H54 (cell line): Measurements from ENCODE around the gene CNPY2.
"Not testable (repeated sequence)": the region's sequence is repeated elsewhere in the genome, so short reads cannot be mapped to it uniquely, and the experiment has no call there.

Source experiments
- DNase-seq: peaks from one replicate; pipeline ENCODE4 v3.0.0; 2011; ENCODE audit warnings: low spot score, mixed read lengths; ENCODE audit not compliant: insufficient read length
- FAIRE-seq: peaks from 3 replicates; lab custom pipeline; 2011; peaks lifted over from hg19 to GRCh38; lab: Jason Lieb, UNC
- POLR2A ChIP-seq: IDR thresholded peaks from 2 replicates; pipeline ENCODE4 v1.6.1; 2011; ENCODE audit warnings: low read depth, mild to moderate bottlenecking, low read length

The CNPY2 gene

DNA sequence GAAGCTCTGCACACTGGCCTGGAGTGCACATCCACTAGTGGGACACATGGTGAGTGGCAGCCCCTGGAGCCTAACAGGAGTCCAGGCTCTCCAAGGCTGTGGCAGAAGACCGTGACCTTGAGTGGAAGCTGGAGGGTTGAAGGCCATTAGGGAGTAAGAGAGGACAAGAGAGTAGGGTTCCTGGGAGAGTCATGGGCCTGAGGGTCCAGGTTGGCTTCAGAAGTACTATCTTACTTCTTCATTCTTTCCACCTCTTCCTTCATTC lies 23.3 kb upstream of the CNPY2 start:
- TF ChIP-seq POLR2A: no peak
- no peak for DNase-seq
- FAIRE-seq: no peak

DNA sequence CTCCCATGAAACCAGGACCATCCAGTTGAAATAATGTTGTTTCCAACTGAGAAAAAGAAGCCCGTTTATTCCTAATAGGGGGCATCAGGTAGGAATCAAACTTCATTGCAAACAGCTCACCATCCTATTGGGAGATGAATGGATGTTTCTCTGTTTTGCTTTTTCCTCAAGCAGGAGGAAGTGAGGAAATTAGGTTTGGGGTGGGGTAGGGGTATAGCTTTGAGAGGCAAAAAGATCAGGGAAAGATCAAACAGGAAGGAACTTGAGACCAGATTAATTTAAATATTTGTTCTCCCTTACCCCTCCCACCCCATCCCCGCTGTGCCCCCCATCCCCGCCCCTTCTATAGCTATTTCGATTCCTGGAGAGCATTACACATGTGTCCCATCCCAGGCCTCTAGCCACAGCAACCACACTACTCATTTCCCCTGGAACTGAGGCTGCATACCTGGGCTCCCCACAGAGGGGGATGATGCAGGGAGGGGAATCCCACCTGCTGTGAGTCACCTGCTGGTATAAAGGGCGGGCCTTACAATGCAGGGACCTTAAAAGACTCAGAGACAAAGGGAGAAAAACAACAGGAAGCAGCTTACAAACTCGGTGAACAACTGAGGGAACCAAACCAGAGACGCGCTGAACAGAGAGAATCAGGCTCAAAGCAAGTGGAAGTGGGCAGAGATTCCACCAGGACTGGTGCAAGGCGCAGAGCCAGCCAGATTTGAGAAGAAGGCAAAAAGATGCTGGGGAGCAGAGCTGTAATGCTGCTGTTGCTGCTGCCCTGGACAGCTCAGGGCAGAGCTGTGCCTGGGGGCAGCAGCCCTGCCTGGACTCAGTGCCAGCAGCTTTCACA lies 22.7 kb upstream of the CNPY2 start, which contains the start of gene IL23A:
Gene IL23A (plus strand): TSS at position 577 of the 850 bp plus-strand sequence. CDS start 161 bp downstream, at position 738.
- DNase-seq (no peak), FAIRE-seq (no peak)
- TF ChIP-seq POLR2A: no peak

DNA sequence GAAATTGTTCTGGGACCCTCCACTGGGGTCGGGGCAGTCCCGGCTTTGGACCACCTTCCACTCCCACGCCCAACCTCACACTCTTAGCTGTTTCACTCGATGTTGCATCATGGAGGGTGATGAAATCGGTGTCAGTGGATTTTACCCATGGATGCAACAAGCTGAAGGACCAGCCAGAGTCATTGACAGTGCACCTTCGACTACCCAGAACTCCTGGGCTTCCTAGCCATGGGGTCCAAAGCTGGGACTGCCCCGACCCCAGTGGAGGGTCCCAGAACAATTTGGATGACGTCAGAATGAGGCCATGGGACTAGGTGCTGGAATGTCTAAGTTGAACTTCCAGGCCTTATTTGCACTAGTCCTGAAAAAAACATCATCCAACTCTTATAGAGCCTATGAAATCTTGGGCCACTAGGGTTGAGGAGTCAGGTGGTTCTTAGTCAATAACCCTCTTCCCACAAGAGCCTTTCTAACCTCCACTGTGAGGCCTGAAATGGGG lies 22.0 kb upstream of the CNPY2 start:
- no peak for FAIRE-seq
- no peak for DNase-seq
- no peak for TF ChIP-seq POLR2A

DNA sequence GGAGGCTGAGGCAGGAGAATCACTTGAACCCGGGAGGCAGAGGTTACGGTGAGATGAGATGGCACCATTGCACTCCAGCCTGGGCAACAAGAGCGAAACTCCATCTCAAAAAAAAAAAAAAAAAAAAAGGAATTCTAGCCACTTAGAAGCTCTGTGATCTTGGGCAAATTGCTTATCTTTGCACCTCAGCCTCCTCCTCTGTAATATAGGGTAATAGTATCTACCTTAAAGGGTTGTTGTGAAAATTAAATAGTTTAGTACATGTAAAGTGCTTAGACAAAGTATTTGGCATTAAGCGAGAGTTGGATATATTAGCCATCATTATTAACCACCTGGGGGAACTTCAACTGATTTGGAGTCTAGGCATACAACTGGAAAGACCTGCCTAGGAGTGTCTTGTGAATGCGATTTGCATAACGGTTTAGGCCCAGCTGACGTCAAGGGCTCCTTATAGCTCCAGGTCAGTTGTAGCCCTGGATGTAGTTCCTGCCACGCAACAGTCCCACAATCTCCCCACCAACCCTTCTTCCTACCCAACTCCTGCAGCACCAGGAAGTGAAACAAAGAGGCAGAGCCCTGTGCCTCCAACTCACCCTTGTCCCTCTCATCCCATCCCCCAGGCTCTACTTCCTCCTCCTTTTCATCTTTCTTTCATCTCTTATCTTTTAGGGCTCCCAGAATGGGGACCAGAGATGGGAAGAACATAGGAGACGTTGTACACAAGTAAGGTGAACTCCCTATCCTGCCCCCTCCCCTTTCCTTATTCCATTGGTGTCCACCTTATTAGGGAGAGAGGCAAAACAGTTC lies 20.8 kb upstream of the CNPY2 start:
- DNase-seq: no peak
- no peak for TF ChIP-seq POLR2A
- no peak for FAIRE-seq

DNA sequence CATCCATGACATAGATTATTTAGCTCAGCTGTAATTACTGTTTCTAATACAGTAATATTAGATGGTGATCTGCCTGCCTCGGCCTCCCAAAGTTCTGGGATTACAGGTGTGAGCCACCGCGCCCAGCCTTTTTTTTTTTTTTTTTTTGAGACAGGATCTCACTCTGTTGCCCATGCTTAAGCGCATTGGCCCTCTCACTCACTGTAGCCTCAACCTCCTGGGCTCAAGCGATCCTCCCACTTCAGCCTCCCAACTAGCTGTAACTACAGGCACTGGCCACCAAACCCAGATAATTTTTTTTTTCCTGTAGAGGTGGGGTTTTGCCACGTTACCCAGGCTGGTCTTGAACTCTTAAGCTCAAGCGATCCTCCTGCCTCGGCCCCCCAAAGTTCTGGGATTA lies 19.7 kb upstream of the CNPY2 start:
- not testable (repeated sequence) for FAIRE-seq, DNase-seq

DNA sequence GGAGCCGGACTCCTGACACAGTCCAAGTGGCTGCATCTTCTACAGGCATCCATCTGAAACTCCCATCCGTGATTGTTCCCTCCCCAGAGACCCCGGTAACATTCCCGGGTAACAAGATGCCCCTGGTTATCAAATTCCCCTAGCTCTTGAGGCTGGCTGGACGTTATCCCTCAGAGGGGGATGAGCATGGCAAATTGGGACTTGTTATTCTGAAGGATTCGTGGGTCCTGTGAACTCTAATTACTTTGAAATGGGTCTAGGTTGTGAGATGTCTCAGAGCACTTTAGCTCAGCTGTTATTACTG lies 18.7 kb upstream of the CNPY2 start:
- DNase-seq: no peak
- no peak for FAIRE-seq
- no peak for TF ChIP-seq POLR2A

DNA sequence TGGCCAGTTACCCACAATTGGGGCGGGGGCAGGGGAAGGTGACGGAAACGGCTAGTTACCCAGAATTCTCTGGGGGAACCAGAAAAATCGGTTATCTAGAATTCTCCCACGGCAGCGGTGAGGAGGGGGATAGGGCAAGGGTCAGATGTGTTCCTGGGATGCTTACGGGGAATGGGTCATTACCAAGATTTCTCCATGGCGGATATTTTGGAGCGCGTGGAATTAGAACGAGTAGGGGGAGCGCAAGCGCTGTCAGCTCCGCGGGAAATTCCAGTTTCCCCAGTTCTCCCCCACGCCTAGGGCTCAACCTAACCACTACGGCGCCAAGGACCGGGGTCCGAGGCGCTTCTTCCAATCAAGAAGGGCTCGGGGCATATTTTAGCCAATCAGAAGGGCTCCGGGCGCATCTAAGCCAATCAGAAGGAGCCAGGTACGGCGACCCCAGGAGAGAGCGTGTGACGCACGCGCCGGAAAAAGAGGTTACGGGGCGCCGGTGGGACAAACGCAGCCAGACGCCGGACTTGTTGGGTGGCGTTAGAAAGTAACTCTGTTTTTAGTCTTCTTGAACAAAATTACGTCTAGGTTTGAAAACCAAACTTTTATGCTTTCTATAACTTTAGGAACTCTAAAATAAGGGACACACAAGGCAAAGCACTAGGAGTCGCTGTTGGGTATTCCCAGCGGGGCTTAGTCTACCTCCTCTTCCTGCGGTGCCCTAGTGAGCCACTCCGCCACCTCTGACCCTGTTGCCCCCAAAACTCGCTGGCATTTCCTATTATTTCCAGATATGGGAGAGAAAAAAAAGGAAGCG lies 18.1 kb upstream of the CNPY2 start, which contains the start of gene PAN2:
Gene PAN2 (minus strand): TSS at position 322 of the 811 bp plus-strand sequence. CDS start 906 bp downstream, outside the sequence.
- FAIRE-seq: peak; percentile 53
- peak; percentile 50 for TF ChIP-seq POLR2A
- peak; percentile 98 for DNase-seq

DNA sequence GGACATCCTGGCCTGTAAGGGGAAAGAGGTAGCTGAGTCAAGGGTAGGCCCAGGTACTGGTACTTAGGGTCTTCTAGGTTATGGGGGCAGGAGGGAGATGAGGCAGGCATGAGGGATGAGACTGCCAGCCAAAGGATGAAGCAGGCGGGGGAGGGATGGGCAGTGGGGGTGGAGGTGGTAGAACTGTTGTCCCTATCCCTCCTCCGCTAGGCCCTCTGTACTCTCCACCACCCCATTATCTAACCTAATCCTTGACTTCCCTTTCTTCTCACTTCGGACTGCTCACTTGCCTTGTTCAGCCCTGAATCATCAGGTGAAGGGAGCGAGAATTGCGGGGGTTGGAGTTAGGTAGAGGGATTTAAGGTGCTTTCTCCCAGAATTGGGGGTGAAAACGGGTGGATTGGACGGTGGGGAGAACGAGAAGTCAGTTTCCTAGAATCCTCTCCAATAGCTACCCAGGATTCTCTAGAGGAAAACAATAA lies 17.4 kb upstream of the CNPY2 start:
- no peak for TF ChIP-seq POLR2A
- FAIRE-seq (no peak), DNase-seq (no peak)

DNA sequence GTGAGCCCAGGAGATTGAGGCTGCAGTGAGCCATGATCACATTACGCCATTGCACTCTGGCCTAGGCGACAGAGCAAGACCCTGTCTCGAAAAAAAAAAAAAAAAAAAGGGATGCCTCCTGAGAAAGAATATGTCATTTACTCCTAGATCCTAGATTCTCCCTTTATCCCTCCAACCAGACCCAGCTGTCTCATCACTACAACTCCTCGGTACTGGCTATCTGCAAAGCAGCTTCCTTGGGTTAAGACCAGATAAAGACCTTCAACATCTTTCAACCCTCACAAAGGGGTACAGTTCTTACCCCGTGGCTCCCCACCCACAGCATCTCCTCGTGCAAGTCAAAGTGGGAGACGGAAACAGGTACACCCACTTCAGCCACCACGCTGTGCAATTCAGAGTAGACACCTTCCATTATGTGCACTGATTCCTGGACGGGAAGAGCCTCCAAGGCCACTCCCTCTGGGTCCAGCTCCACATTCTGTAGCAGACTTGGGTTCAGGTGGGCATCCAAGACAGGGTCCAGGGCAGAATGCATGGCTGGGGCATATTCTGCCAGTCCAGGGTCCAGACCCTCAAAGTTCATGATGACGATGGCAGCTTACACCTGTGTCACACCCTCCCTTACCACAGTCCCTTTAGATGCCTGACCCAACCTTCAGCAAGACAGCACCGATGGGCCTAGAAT lies 16.9 kb upstream of the CNPY2 start:
- FAIRE-seq (no peak), DNase-seq (no peak)
- TF ChIP-seq POLR2A: no peak

DNA sequence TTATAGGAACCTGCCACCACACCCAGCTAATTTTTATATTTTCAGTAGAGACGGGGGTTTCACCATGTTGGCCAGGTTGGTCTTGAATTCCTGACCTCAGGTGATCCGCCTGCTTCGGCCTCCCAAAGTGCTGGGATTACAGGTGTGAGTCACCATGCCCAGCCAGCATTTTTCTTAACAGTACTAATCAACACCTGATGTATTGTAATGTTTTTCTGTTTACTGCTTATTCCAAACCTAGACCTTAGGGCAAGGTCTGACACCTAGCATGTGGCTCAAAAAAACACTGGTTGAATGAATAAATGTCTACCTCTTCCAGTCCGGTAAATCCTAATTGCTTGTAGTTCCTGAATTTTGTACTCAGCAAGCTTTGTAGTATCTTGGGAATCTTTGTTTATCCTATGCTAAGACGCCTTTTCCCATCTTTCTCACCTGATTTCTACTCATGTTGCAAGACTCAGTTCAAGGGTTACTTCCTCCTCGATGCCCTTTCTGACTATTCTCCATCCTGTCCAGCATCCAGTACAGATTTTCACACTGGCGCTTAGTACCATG lies 15.2 kb upstream of the CNPY2 start:
- no peak for TF ChIP-seq POLR2A
- FAIRE-seq (no peak), DNase-seq (no peak)

DNA sequence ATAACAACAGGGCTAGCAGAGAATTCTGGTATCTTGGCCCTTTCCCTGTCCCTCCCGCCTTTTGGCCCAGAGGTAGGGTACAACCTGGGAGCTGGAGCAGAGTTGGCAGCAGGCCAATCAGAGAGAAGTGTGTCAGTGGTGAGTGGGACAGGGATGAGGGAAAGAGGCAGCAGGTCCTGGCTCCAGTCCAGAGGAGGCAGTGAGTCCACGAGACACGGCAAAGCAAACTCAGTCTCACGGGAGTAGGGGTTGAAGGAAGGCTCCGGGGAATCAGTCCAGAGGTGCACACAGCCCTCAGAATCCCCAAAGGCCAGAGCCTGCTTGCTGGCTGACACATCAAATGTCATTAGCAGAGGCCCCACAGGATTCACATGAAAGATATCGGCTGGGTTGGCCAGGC lies 10.7 kb upstream of the CNPY2 start:
- DNase-seq: no peak

DNA sequence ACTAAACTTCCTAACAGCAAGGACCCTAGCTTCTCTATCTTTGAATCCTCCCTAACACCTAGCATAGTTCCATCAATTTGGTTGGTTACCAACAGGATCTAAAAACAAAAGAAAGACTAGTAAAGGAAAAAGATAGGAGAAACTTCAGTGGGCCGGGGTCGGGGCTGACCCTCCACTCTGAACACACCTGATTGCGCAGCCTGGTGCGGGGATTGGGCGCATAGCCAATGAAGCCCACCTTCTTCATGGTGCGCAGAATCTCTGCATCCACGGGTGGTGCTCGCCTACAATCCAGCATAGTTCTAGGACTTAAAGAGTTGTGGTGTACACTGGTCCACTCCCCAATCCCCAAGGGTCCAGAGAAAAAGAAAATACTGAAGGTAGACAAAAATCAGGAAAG lies 10.3 kb upstream of the CNPY2 start:
- TF ChIP-seq POLR2A: no peak
- FAIRE-seq (no peak), DNase-seq (no peak)

More for the DNA sequence above, 10.7 kb upstream of the CNPY2 start:
- no peak for TF ChIP-seq POLR2A
- no peak for FAIRE-seq

DNA sequence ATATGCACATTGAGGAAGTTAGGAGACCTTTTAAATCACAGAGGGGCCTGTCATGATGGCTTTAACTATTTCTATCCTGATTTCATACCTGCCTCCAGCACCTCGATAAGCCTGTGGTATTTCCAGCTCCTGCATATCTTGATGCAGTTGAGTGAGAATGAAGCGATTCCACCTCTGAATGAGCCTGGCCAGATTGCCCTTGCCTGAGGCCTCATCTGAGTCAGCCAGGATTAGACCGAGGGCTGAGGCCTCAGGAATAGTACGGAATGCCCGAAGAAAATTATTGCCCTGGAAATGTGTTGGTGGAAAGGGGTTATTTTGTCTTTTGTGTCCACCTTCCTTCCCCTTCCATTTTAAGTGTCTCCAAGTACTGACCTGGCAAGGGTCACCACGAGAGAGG lies 8.4 kb upstream of the CNPY2 start:
- DNase-seq (no peak), FAIRE-seq (no peak)
- no peak for TF ChIP-seq POLR2A

DNA sequence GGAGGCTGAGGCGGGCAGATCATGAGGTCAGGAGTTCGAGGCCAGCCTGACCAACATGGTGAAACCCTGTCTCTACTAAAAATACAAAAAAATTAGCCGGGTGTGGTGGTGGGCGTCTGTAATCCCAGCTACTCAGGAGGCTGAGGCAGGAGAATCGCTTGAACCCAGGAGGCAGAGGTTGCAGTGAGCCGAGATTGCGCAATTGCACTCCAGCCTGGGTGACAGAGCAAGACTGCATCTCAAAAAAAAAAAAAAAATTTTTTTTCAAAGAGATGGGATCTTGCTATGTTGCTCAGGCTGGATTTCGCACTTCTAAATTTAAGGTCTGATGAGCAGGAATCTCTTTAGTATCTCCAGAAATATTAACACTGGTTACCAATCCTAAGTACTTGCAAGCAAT lies 5.8 kb upstream of the CNPY2 start:
- not testable (repeated sequence) for DNase-seq, FAIRE-seq
